GM23338 (cell line): Measurements from ENCODE around the gene BET1. TPM values are rescaled to one million over a fixed set of nuclear protein-coding genes. Genes with fewer than 3 reads are reported as not detected.

ENCODE experiments used
- ATAC-seq: fragments of 200-7000 bp; cut with Tn5 transposase; 3 replicates; pipeline ENCODE4 v1.9.1; 2020
- DNase-seq: peaks from one replicate; pipeline ENCODE4 v3.0.0-alpha.2; 2015; ENCODE audit warnings: low spot score
- H2AFZ ChIP-seq: fragments of 200-600 bp; sonication (generic); 2 replicates; pipeline ENCODE4 v1.8.0; 2016; ENCODE audit warnings: antibody characterized with exemption, mild to moderate bottlenecking, moderate library complexity
- H3F3A ChIP-seq: fragments of 200-600 bp; sonication (generic); replicated peaks from 2 replicates; pipeline ENCODE4 v1.8.0; 2017; ENCODE audit warnings: antibody characterized with exemption, mixed run types, low read depth
- H3K27ac ChIP-seq: fragments of 200-600 bp; sonication (generic); 2 replicates; pipeline ENCODE4 v1.6.1; 2016; ENCODE audit warnings: low read depth
- H3K27me3 ChIP-seq: fragments of 200-600 bp; sonication (generic); 2 replicates; pipeline ENCODE4 v1.8.0; 2016; ENCODE audit warnings: mild to moderate bottlenecking, mixed run types, moderate library complexity; ENCODE audit not compliant: insufficient read depth
- H3K36me3 ChIP-seq: fragments of 200-600 bp; sonication (generic); 2 replicates; pipeline ENCODE4 v1.8.0; 2016; ENCODE audit warnings: mild to moderate bottlenecking; ENCODE audit not compliant: insufficient read depth
- H3K4me1 ChIP-seq: fragments of 200-600 bp; sonication (generic); 2 replicates; pipeline ENCODE4 v1.8.0; 2016; ENCODE audit warnings: mild to moderate bottlenecking, moderate library complexity; ENCODE audit not compliant: insufficient read depth
- H3K4me2 ChIP-seq: fragments of 200-600 bp; sonication (generic); 2 replicates; pipeline ENCODE4 v1.7.1; 2017; ENCODE audit warnings: mixed run types
- H3K4me3 ChIP-seq: fragments of 200-600 bp; sonication (generic); 2 replicates; pipeline ENCODE4 v1.6.1; 2016; ENCODE audit warnings: mixed run types
- H3K79me2 ChIP-seq: fragments of 200-600 bp; sonication (generic); replicated peaks from 2 replicates; pipeline ENCODE4 v1.8.0; 2017; ENCODE audit warnings: mild to moderate bottlenecking; ENCODE audit not compliant: insufficient read depth
- H3K9me2 ChIP-seq: fragments of 200-600 bp; sonication (generic); 2 replicates; pipeline ENCODE4 v1.8.0; 2017; ENCODE audit not compliant: insufficient read depth
- H4K20me1 ChIP-seq: fragments of 200-600 bp; sonication (generic); replicated peaks from 2 replicates; pipeline ENCODE4 v1.8.0; 2017; ENCODE audit warnings: mild to moderate bottlenecking; ENCODE audit not compliant: insufficient read depth
- H3K27ac Mint-ChIP-seq: 2 replicates; pipeline ENCODE4 v1.8.0; 2020; ENCODE audit warnings: inconsistent platforms, mild to moderate bottlenecking, moderate library complexity, mixed read lengths
- H3K27me3 Mint-ChIP-seq: 3 replicates; pipeline ENCODE4 v1.8.0; 2022; ENCODE audit warnings: low read depth, mild to moderate bottlenecking, moderate library complexity, mixed read lengths, inconsistent platforms; ENCODE audit not compliant: insufficient read depth, poor library complexity
- H3K36me3 Mint-ChIP-seq: 3 replicates; pipeline ENCODE4 v1.8.0; 2021; ENCODE audit warnings: low read depth, mild to moderate bottlenecking, inconsistent platforms, moderate library complexity, mixed read lengths
- H3K4me1 Mint-ChIP-seq: 3 replicates; pipeline ENCODE4 v1.8.0; 2020; ENCODE audit warnings: mild to moderate bottlenecking, inconsistent platforms, mixed read lengths
- H3K4me3 Mint-ChIP-seq: 3 replicates; pipeline ENCODE4 v1.8.0; 2021; ENCODE audit warnings: moderate library complexity, mild to moderate bottlenecking, inconsistent platforms, mixed read lengths
- H3K9me3 Mint-ChIP-seq: 3 replicates; pipeline ENCODE4 v1.8.0; 2020; ENCODE audit warnings: moderate library complexity, mild to moderate bottlenecking, inconsistent platforms, mixed read lengths
- CREB1 ChIP-seq: fragments of 250-450 bp; sonication (Bioruptor Pico); IDR thresholded peaks from 2 replicates; pipeline ENCODE4 v1.5.0; 2020; ENCODE audit warnings: low read depth, mild to moderate bottlenecking, moderate library complexity
- ETS1 ChIP-seq: IDR thresholded peaks from 2 replicates; pipeline ENCODE4 v1.6.1; 2016; ENCODE audit warnings: antibody characterized with exemption
- EZH2 ChIP-seq: fragments of 200-600 bp; sonication (generic); IDR thresholded peaks from one replicate; pipeline ENCODE4 v1.8.0; 2017; ENCODE audit warnings: antibody characterized with exemption, mild to moderate bottlenecking, low read depth; ENCODE audit not compliant: unreplicated experiment
- EZH2phosphoT487 ChIP-seq: fragments of 200-600 bp; sonication (generic); IDR thresholded peaks from one replicate; pipeline ENCODE4 v1.8.1; 2018; ENCODE audit warnings: antibody characterized with exemption; ENCODE audit not compliant: unreplicated experiment
- JUNB ChIP-seq: IDR thresholded peaks from one replicate; pipeline ENCODE4 v1.6.1; 2016; ENCODE audit warnings: antibody characterized with exemption; ENCODE audit not compliant: unreplicated experiment
- NANOG ChIP-seq: IDR thresholded peaks from 2 replicates; pipeline ENCODE4 v1.6.1; 2016; ENCODE audit warnings: antibody characterized with exemption, borderline replicate concordance
- POLR2AphosphoS5 ChIP-seq: IDR thresholded peaks from 2 replicates; pipeline ENCODE4 v1.6.1; 2016; ENCODE audit warnings: antibody characterized with exemption, low read depth
- STAT1 ChIP-seq: IDR thresholded peaks from one replicate; pipeline ENCODE4 v1.6.1; 2016; ENCODE audit warnings: antibody characterized with exemption; ENCODE audit not compliant: unreplicated experiment
- ZNF114 ChIP-seq: fragments of 250-450 bp; sonication (Bioruptor Pico); IDR thresholded peaks from 2 replicates; pipeline ENCODE4 v1.5.0; 2020; ENCODE audit warnings: mild to moderate bottlenecking, moderate library complexity
- ZNF331 ChIP-seq: fragments of 250-450 bp; sonication (Bioruptor Pico); IDR thresholded peaks from 2 replicates; pipeline ENCODE4 v1.5.0; 2020; ENCODE audit warnings: low read depth, mild to moderate bottlenecking, moderate library complexity
- ZNF462 ChIP-seq: fragments of 250-450 bp; sonication (Bioruptor Pico); IDR thresholded peaks from 2 replicates; pipeline ENCODE4 v1.5.0; 2020; ENCODE audit warnings: mild to moderate bottlenecking, moderate library complexity
- polyA plus RNA-seq: library from polyadenylated mRNA; unstranded; fragments of >200 nt; fragmentation: Nextera tagmentation; extraction: Ambion mirVana; gene quantifications from 2 replicates; pipeline ENCODE4 v1.2.1, GENCODE V29; 2016
- total RNA-seq: library from RNA; depleted of rRNA; stranded (reverse); fragments of >200 nt; shearing (Covaris generic); gene quantifications from 2 replicates; pipeline ENCODE4 v1.2.3, GENCODE V29; 2014
- TF ChIP-seq, protein P1 (sequence below): IDR thresholded peaks from one replicate; pipeline ENCODE4 v1.6.1; 2018; ENCODE audit warnings: antibody characterized with exemption; ENCODE audit not compliant: unreplicated experiment
- TF ChIP-seq, protein P2 (sequence below), 2 experiments: fragments of 200-600 bp in 1 of 2; sonication (generic) in 1 of 2; conservative IDR thresholded peaks; 2 replicates each; pipeline versions ENCODE4 v1.5.1 to v1.6.1; 2016 to 2017; ENCODE audit warnings: antibody characterized with exemption in 2 of 2, low read depth in 2 of 2, mild to moderate bottlenecking in 2 of 2, moderate library complexity in 1 of 2

The BET1 gene
- total and polyA plus RNA-seq, 2 experiments from 2014 or later = 42.2 to 69.2 TPM

DNA sequence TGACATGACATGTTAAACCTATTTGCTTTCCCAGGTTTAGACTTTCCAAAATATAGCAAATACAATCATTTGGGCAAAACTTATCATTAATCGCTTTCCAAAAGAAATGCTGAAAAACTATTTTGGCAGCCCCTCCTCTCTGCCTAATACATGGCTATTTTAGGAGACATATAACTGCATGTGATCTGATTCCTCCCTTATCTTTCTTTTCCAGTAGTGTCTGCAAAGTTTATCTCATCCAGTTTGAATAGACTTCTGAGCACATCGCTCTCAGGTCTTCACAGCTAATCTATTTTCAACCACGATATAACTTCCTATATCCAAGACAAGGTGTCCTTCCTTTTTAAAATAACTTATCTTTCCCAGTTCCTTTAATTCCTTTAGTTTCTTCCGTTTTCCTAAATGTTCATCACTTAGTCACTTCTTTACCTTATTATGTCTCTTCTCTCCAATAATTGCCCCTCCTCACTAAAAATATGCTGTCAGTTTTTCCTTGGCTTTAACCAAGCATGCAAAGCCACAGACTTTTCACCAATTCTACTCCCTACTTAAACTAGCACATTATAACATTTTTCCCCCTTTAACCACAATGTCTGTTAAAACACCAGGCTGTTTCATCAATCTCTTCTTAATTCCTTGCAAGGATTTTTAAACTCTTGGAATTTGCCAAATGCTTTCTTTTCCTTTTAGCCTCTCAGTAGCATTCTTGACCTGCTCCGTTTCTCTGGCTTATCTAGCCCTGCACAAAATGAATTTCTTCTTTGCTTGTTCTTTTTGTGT lies 58.2 kb downstream of the BET1 start:
- Histone ChIP-seq H3K4me2 (no peak overlapping the region), H3K27me3 (no peaks in the 10 kb centered on the region), H3K4me1 (peaks cover 7% of the 10 kb centered on the region; the same call in 1 of the 2 replicates), H4K20me1 (no peaks in the 10 kb centered on the region), H2AFZ (no peak overlapping the region), H3K9me2 (no peaks in the 10 kb centered on the region), H3K36me3 (no peaks in the 10 kb centered on the region), H3K4me3 (no peak overlapping the region), H3F3A (no peaks in the 10 kb centered on the region), H3K79me2 (no peaks in the 10 kb centered on the region), H3K27ac (no peak overlapping the region)
- H3K9me3 Mint-ChIP-seq = no peaks in the 10 kb centered on the region
- TF ChIP-seq EZH2phosphoT487 (no peak), ZNF114 (CRISPR knock-in tag) (no peak), JUNB (no peak), STAT1 (no peak), EZH2 (no peak), CREB1 (CRISPR knock-in tag) (no peak), ETS1 (no peak), POLR2AphosphoS5 (no peak), ZNF462 (CRISPR knock-in tag) (no peak), ZNF331 (no peak), NANOG (no peak)
- TF ChIP-seq, protein P1, sequence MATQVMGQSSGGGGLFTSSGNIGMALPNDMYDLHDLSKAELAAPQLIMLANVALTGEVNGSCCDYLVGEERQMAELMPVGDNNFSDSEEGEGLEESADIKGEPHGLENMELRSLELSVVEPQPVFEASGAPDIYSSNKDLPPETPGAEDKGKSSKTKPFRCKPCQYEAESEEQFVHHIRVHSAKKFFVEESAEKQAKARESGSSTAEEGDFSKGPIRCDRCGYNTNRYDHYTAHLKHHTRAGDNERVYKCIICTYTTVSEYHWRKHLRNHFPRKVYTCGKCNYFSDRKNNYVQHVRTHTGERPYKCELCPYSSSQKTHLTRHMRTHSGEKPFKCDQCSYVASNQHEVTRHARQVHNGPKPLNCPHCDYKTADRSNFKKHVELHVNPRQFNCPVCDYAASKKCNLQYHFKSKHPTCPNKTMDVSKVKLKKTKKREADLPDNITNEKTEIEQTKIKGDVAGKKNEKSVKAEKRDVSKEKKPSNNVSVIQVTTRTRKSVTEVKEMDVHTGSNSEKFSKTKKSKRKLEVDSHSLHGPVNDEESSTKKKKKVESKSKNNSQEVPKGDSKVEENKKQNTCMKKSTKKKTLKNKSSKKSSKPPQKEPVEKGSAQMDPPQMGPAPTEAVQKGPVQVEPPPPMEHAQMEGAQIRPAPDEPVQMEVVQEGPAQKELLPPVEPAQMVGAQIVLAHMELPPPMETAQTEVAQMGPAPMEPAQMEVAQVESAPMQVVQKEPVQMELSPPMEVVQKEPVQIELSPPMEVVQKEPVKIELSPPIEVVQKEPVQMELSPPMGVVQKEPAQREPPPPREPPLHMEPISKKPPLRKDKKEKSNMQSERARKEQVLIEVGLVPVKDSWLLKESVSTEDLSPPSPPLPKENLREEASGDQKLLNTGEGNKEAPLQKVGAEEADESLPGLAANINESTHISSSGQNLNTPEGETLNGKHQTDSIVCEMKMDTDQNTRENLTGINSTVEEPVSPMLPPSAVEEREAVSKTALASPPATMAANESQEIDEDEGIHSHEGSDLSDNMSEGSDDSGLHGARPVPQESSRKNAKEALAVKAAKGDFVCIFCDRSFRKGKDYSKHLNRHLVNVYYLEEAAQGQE = no peak
- TF ChIP-seq, protein P2, sequence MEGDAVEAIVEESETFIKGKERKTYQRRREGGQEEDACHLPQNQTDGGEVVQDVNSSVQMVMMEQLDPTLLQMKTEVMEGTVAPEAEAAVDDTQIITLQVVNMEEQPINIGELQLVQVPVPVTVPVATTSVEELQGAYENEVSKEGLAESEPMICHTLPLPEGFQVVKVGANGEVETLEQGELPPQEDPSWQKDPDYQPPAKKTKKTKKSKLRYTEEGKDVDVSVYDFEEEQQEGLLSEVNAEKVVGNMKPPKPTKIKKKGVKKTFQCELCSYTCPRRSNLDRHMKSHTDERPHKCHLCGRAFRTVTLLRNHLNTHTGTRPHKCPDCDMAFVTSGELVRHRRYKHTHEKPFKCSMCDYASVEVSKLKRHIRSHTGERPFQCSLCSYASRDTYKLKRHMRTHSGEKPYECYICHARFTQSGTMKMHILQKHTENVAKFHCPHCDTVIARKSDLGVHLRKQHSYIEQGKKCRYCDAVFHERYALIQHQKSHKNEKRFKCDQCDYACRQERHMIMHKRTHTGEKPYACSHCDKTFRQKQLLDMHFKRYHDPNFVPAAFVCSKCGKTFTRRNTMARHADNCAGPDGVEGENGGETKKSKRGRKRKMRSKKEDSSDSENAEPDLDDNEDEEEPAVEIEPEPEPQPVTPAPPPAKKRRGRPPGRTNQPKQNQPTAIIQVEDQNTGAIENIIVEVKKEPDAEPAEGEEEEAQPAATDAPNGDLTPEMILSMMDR (conservative IDR thresholded peaks at IDR 0.05; ENCODE audit: low read depth in 2 of 2) = no peak
- no peak overlapping the region for H3K27ac Mint-ChIP-seq
- no peaks in the 10 kb centered on the region for H3K27me3 Mint-ChIP-seq
- H3K4me3 Mint-ChIP-seq = no peak overlapping the region
- H3K4me1 Mint-ChIP-seq = no peaks in the 10 kb centered on the region; the same call in 2 of the 3 replicates
- DNase-seq (no peak), ATAC-seq (no peak)
- no peaks in the 10 kb centered on the region for H3K36me3 Mint-ChIP-seq
